Upper lobe of right lung (tissue), 1 donor: ENCODE measurements around the gene GJC1. TPM values are rescaled to one million over a fixed set of nuclear protein-coding genes. Genes with fewer than 3 reads are reported as not detected.

ENCODE experiments used
- ATAC-seq: fragments of 200-7000 bp; cut with Tn5 transposase; one replicate; pipeline ENCODE4 v1.9.1; 2020; ENCODE audit warnings: mild to moderate bottlenecking, moderate library complexity
- DNase-seq: peaks from one replicate; pipeline ENCODE4 v3.0.0-alpha.2; 2020
- H3K27ac ChIP-seq: fragments of 200-600 bp; one replicate; pipeline ENCODE4 v1.8.0; 2022
- H3K27me3 ChIP-seq: fragments of 200-600 bp; one replicate; pipeline ENCODE4 v1.8.0; 2022; ENCODE audit warnings: mild to moderate bottlenecking
- H3K36me3 ChIP-seq: fragments of 200-600 bp; one replicate; pipeline ENCODE4 v1.8.0; 2022
- H3K4me1 ChIP-seq: fragments of 200-600 bp; one replicate; pipeline ENCODE4 v1.8.0; 2022
- H3K4me3 ChIP-seq: fragments of 200-600 bp; one replicate; pipeline ENCODE4 v1.8.0; 2022; ENCODE audit warnings: mild to moderate bottlenecking
- H3K9me3 ChIP-seq: fragments of 200-600 bp; one replicate; pipeline ENCODE4 v1.8.0; 2022
- CTCF ChIP-seq: fragments of 200-600 bp; IDR thresholded peaks from one replicate; pipeline ENCODE4 v1.8.0; 2022; ENCODE audit warnings: antibody characterized with exemption
- intact Hi-C: fragments of 100-400 bp; cut with DNase I; formaldehyde crosslinking; loops from one replicate; pipeline ENCODE4 v1.11.0; 2022
- total RNA-seq: library from RNA; stranded (reverse); fragmentation: NEBNext Ultra II Directional; extraction: Animal tissue kit (Norgen Biotek cat#: 25700); gene quantifications from one replicate; pipeline ENCODE4 v1.2.1, GENCODE V29; 2021
- donor health status: DM: no; HTN: yes; CAD: no; lungs with severe emphysema.

The GJC1 gene
- total RNA-seq, 1 donor from 2014 or later, result 22.8 TPM

GRCh38 chr17:44796731-44797130, 33.4 kb downstream of the GJC1 start:
- ATAC-seq, result no peak
- Histone ChIP-seq H3K36me3 (no peaks in the 10 kb centered on the region), H3K4me1 (peaks cover 7% of the 10 kb centered on the region), H3K4me3 (no peak overlapping the region), H3K27ac (no peak overlapping the region), H3K27me3 (no peaks in the 10 kb centered on the region), H3K9me3 (no peaks in the 10 kb centered on the region)
- no peak for TF ChIP-seq CTCF
- intact Hi-C loops, result no loop called here
- no peak for DNase-seq

- intact Hi-C loops, result no loop called here
- DNase-seq, result peak; percentile 37
- H3K27ac ChIP-seq, result peak overlapping the region; percentile 70
These were observed 34.2 kb downstream of the GJC1 start for GRCh38 chr17:44795928-44796327.

GRCh38 chr17:44795421-44795820, 34.7 kb downstream of the GJC1 start:
- no peaks in the 10 kb centered on the region for H3K9me3 ChIP-seq
- H3K27ac ChIP-seq, result peak overlapping the region; percentile 70
- no peaks in the 10 kb centered on the region for H3K27me3 ChIP-seq
- TF ChIP-seq CTCF, result no peak
- H3K4me1 ChIP-seq, result peaks cover 7% of the 10 kb centered on the region
- ATAC-seq (no peak), DNase-seq (peak; percentile 19)
- intact Hi-C loops, result no loop called here
- no peak overlapping the region for H3K4me3 ChIP-seq
- H3K36me3 ChIP-seq, result no peaks in the 10 kb centered on the region

More at GRCh38 chr17:44795928-44796327, 34.2 kb downstream of the GJC1 start:
- TF ChIP-seq CTCF, result no peak
- no peaks in the 10 kb centered on the region for H3K27me3 ChIP-seq
- H3K36me3 ChIP-seq, result no peaks in the 10 kb centered on the region
- H3K9me3 ChIP-seq, result no peaks in the 10 kb centered on the region
- no peak for ATAC-seq
- H3K4me3 ChIP-seq, result no peak overlapping the region
- peaks cover 7% of the 10 kb centered on the region for H3K4me1 ChIP-seq

- H3K27ac ChIP-seq, result peak overlapping the region; percentile 70
- intact Hi-C loops, result no loop called here
- peak; percentile 86 for ATAC-seq
- H3K4me3 ChIP-seq, result no peak overlapping the region
- H3K9me3 ChIP-seq, result no peaks in the 10 kb centered on the region
- H3K36me3 ChIP-seq, result no peaks in the 10 kb centered on the region
- no peaks in the 10 kb centered on the region for H3K27me3 ChIP-seq
- TF ChIP-seq CTCF, result no peak
- H3K4me1 ChIP-seq, result peaks cover 7% of the 10 kb centered on the region
- DNase-seq, result peak; percentile 38
These were observed 35.2 kb downstream of the GJC1 start for GRCh38 chr17:44794851-44795413.

GRCh38 chr17:44793885-44794842, 35.9 kb downstream of the GJC1 start:
- Histone ChIP-seq H3K27ac (peak overlapping the region; percentile 70), H3K27me3 (no peaks in the 10 kb centered on the region), H3K36me3 (no peaks in the 10 kb centered on the region), H3K4me1 (peaks cover 7% of the 10 kb centered on the region), H3K4me3 (no peak overlapping the region), H3K9me3 (no peaks in the 10 kb centered on the region)
- no peak for ATAC-seq
- no peak for TF ChIP-seq CTCF
- intact Hi-C loops, result no loop called here
- peak; percentile 9 for DNase-seq
